Mesenchymal stem cell (in vitro differentiated cells and primary cell): ENCODE data around the gene PRSS27. TPM values are rescaled to one million over a fixed set of nuclear protein-coding genes. Genes with fewer than 3 reads are reported as not detected.
A peak's percentile ranks its signal among the peaks of the same experiment; 100 is the strongest.

Experiments
- DNase-seq: peaks from one replicate; pipeline ENCODE4 v3.0.0-alpha.2; 2013
- H2AFZ ChIP-seq: one replicate; pipeline ENCODE4 v1.6.1; 2013; ENCODE audit warnings: low read depth, mild to moderate bottlenecking, control low read depth, inconsistent platforms, low read length, moderate library complexity
- H2AK5ac ChIP-seq: 2 replicates; pipeline ENCODE4 v1.6.1; 2013; ENCODE audit warnings: low read length, moderate library complexity, mild to moderate bottlenecking, inconsistent platforms; ENCODE audit not compliant: severe bottlenecking
- H2BK120ac ChIP-seq: one replicate; pipeline ENCODE4 v1.6.1; 2013; ENCODE audit warnings: low read depth, mild to moderate bottlenecking, inconsistent platforms, low read length, moderate library complexity
- H2BK12ac ChIP-seq, 2 experiments: one replicate each; pipeline ENCODE4 v1.6.1; 2013; ENCODE audit warnings: inconsistent platforms in 2 of 2, low read length in 2 of 2, mild to moderate bottlenecking in 2 of 2, moderate library complexity in 2 of 2, control low read depth in 1 of 2
- H2BK15ac ChIP-seq: one replicate; pipeline ENCODE4 v1.6.1; 2013; ENCODE audit warnings: mild to moderate bottlenecking, low read depth, inconsistent platforms; ENCODE audit not compliant: poor library complexity, severe bottlenecking
- H2BK5ac ChIP-seq: 2 replicates; pipeline ENCODE4 v1.6.1; 2013; ENCODE audit warnings: low read depth, mild to moderate bottlenecking, low read length, control low read depth, inconsistent platforms; ENCODE audit not compliant: poor library complexity, severe bottlenecking
- H3K14ac ChIP-seq, 2 experiments: one replicate each; pipeline ENCODE4 v1.6.1; 2013; ENCODE audit warnings: inconsistent platforms in 2 of 2, low read length in 2 of 2, control low read depth in 1 of 2, mild to moderate bottlenecking in 1 of 2, moderate library complexity in 1 of 2
- H3K18ac ChIP-seq, 2 experiments: one replicate each; pipeline ENCODE4 v1.6.1; 2013; ENCODE audit warnings: inconsistent platforms in 2 of 2, low read length in 2 of 2, control low read depth in 1 of 2, low read depth in 1 of 2, mild to moderate bottlenecking in 1 of 2
- H3K23ac ChIP-seq, 2 experiments: one replicate each; pipeline ENCODE4 v1.6.1; 2013; ENCODE audit warnings: inconsistent platforms in 2 of 2, low read length in 2 of 2, mild to moderate bottlenecking in 2 of 2, moderate library complexity in 2 of 2, control low read depth in 1 of 2
- H3K27ac ChIP-seq: 2 replicates; pipeline ENCODE4 v1.5.1; 2013; ENCODE audit warnings: mild to moderate bottlenecking, moderate library complexity, low read length, control low read depth, inconsistent platforms; ENCODE audit not compliant: poor library complexity, severe bottlenecking
- H3K27me3 ChIP-seq, 2 experiments: 2 replicates each; pipeline versions ENCODE4 v1.6.1 to v1.7.0; 2013; ENCODE audit warnings: low read length in 2 of 2, mild to moderate bottlenecking in 2 of 2, moderate library complexity in 2 of 2, control low read depth in 1 of 2, inconsistent platforms in 1 of 2; ENCODE audit not compliant: control insufficient read depth in 1 of 2, insufficient read depth in 1 of 2
- H3K36me3 ChIP-seq, 2 experiments: 2 replicates each; pipeline versions ENCODE4 v1.6.1 to v1.7.0; 2013; ENCODE audit warnings: low read length in 2 of 2, control low read depth in 1 of 2, inconsistent platforms in 1 of 2, low read depth in 1 of 2, mild to moderate bottlenecking in 1 of 2; ENCODE audit not compliant: insufficient read depth in 2 of 2, control insufficient read depth in 1 of 2
- H3K4ac ChIP-seq, 2 experiments: one replicate each; pipeline ENCODE4 v1.6.1; 2013; ENCODE audit warnings: inconsistent platforms in 2 of 2, low read length in 2 of 2, mild to moderate bottlenecking in 2 of 2, moderate library complexity in 2 of 2, control low read depth in 1 of 2, low read depth in 1 of 2
- H3K4me1 ChIP-seq: 2 replicates; pipeline ENCODE4 v1.6.1; 2013; ENCODE audit warnings: low read depth, low read length, control low read depth; ENCODE audit not compliant: control insufficient read depth, insufficient read depth
- H3K4me2 ChIP-seq: 2 replicates; pipeline ENCODE4 v1.6.1; 2013; ENCODE audit warnings: low read length, mild to moderate bottlenecking, inconsistent platforms; ENCODE audit not compliant: poor library complexity, severe bottlenecking
- H3K4me3 ChIP-seq, 2 experiments: 2 replicates each; pipeline versions ENCODE4 v1.5.1 to v1.7.0; 2013; ENCODE audit warnings: low read length in 2 of 2, mild to moderate bottlenecking in 2 of 2, control low read depth in 1 of 2, low read depth in 1 of 2; ENCODE audit not compliant: insufficient read depth in 1 of 2
- H3K79me1 ChIP-seq: replicated peaks from 2 replicates; pipeline ENCODE4 v1.6.1; 2013; ENCODE audit warnings: mild to moderate bottlenecking, control low read depth, low read length, inconsistent platforms; ENCODE audit not compliant: poor library complexity, severe bottlenecking
- H3K9ac ChIP-seq: 2 replicates; pipeline ENCODE4 v1.7.0; 2013; ENCODE audit warnings: mild to moderate bottlenecking, low read length, moderate library complexity
- H3K9me3 ChIP-seq: 2 replicates; pipeline ENCODE4 v1.7.0; 2013; ENCODE audit warnings: mild to moderate bottlenecking, low read length; ENCODE audit not compliant: control insufficient read depth
- H4K8ac ChIP-seq: one replicate; pipeline ENCODE4 v1.6.1; 2013; ENCODE audit warnings: inconsistent platforms, mild to moderate bottlenecking, low read length, moderate library complexity
- H4K91ac ChIP-seq: one replicate; pipeline ENCODE4 v1.6.1; 2013; ENCODE audit warnings: mild to moderate bottlenecking, low read length, inconsistent platforms
- WGBS: methylation state at CpG from one replicate; pipeline ENCODE4 v1.1.7; 2013; ENCODE audit warnings: mixed read lengths; 5-methylcytosine and 5-hydroxymethylcytosine counted together
- polyA plus RNA-seq, 2 experiments: library from polyadenylated mRNA; stranded (reverse); fragments of 200-250 nt; gene quantifications; one replicate each; pipeline ENCODE4 v1.2.3, GENCODE V29; 2013

PRSS27 gene
- polyA plus RNA-seq (2013, experiment 1 of 2) = 0.52 TPM
- polyA plus RNA-seq (2013, experiment 2 of 2) = 0.68 TPM

DNA sequence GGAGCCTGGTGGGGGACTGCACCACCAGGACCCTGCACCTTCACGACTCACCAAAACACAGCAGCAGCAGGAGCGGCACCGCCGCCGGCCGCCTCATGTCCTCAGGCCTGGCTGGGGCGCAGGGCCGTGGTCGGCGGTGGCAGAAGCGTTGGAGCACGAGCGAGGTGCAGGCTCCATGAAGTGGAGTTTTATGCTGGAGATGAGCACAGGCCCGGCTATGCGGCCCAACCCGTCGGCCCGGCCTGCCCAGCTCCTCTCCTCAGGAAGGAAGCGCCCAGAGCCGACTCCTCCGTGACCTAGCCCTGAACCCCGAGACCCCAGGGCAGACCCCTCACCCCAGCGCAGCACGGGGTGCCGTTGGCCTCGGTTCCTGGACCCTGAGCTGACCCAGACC is at the start of gene PRSS27:
Gene PRSS27 (minus strand): TSS at position 161 of the 394 bp plus-strand sequence. CDS start 64 bp downstream, at position 97.
- Histone ChIP-seq H2AFZ (peak within 1 kb of the TSS; percentile 88), H3K27ac (no peak within 1 kb of the TSS), H4K8ac (peak within 1 kb of the TSS; percentile 97), H2BK15ac (peak within 1 kb of the TSS; percentile 91), H2BK120ac (no peak within 1 kb of the TSS), H4K91ac (peak within 1 kb of the TSS; percentile 71), H3K36me3 (no peaks in the 10 kb centered on the region), H3K4ac (peak within 1 kb of the TSS; percentile 72 to 76), H3K27me3 (peaks cover 4 to 7% of the 10 kb centered on the region in 2 experiments), H3K79me1 (no peaks in the 10 kb centered on the region), H3K9ac (peak within 1 kb of the TSS; percentile 77), H2BK12ac (peak within 1 kb of the TSS in 1 of 2 experiments; percentile 64), H3K4me2 (peak within 1 kb of the TSS; percentile 72), H3K4me1 (peaks cover 20% of the 10 kb centered on the region), H2BK5ac (no peak within 1 kb of the TSS), H2AK5ac (no peak within 1 kb of the TSS), H3K4me3 (peak within 1 kb of the TSS; percentile 71 to 74), H3K18ac (peak within 1 kb of the TSS; percentile 70 to 86), H3K9me3 (no peaks in the 10 kb centered on the region), H3K23ac (no peak within 1 kb of the TSS), H3K14ac (no peak within 1 kb of the TSS)
- DNase-seq = no peak
- WGBS = 92% methylated on average over 22 of the region's 26 CpGs

DNA sequence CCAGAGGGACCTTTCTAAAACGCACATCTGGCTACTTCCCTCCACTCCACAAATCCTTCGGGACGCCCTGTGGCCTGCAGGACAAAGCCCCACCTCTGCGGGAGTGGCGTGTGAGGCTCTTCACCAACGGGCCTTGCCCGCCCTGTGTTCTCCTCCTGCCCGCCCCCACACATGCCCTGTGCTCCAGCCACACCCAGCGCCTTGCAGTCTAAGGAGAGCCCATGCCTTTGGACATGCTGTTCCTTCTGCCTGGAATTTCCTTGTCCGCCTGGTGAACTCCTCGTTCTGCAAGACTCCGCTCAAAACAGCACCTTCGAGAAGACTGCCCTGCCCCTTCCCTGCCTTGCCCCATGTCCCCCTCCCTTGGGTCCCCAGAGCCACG is 49.6 kb upstream of the PRSS27 start:
- Histone ChIP-seq H3K36me3 (peaks cover 97 to 98% of the 10 kb centered on the region in 2 experiments), H4K8ac (no peak overlapping the region), H3K9me3 (no peaks in the 10 kb centered on the region), H2BK120ac (no peak overlapping the region), H3K27ac (no peak overlapping the region), H2AK5ac (no peak overlapping the region), H3K23ac (no peak overlapping the region), H2BK12ac (no peak overlapping the region), H3K4ac (no peak overlapping the region), H4K91ac (no peak overlapping the region), H3K4me1 (peaks cover 29% of the 10 kb centered on the region), H3K14ac (no peak overlapping the region), H3K9ac (no peak overlapping the region), H2BK5ac (no peak overlapping the region), H3K4me2 (no peak overlapping the region), H3K27me3 (no peaks in the 10 kb centered on the region), H2AFZ (no peak overlapping the region), H3K4me3 (no peak overlapping the region), H3K18ac (no peak overlapping the region), H2BK15ac (no peak overlapping the region), H3K79me1 (peaks cover 23% of the 10 kb centered on the region)
- DNase-seq = no peak
- WGBS = 93% methylated on average over 14 of the region's 14 CpGs

DNA sequence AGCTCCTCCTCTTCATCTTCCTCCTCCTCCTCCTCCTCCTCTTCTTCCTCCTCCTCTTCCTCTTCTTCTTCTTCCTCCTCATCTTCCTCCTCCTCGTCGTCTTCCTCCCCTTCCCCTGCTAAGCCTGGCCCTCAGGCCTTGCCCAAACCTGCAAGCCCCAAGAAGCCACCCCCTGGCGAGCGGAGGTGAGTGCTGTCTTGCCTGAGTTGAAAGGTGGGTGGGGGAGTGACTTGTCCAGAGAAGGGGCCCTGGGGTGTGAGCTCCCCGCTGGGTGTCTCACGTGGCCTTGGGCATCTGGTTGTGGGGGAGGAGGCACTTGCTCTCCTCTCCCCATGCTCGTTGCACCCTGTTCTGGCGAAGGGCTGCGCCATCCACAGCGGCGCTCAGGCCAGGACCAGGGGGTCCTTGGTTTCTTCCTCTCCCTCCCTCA is 49.1 kb upstream of the PRSS27 start:
- no peak overlapping the region for H2BK12ac ChIP-seq
- H3K18ac ChIP-seq = no peak overlapping the region
- DNase-seq = no peak
- no peak overlapping the region for H2AFZ ChIP-seq
- H3K4me3 ChIP-seq = no peak overlapping the region
- H3K27me3 ChIP-seq = no peaks in the 10 kb centered on the region
- no peak overlapping the region for H4K91ac ChIP-seq
- no peak overlapping the region for H2BK5ac ChIP-seq
- H2AK5ac ChIP-seq = no peak overlapping the region
- no peak overlapping the region for H3K14ac ChIP-seq
- 92% methylated on average over 9 of the region's 11 CpGs for WGBS
- no peak overlapping the region for H3K4ac ChIP-seq
- peaks cover 98 to 99% of the 10 kb centered on the region in 2 experiments for H3K36me3 ChIP-seq
- peaks cover 27% of the 10 kb centered on the region for H3K4me1 ChIP-seq
- H3K27ac ChIP-seq = no peak overlapping the region
- no peak overlapping the region for H3K23ac ChIP-seq
- H3K4me2 ChIP-seq = no peak overlapping the region
- peaks cover 21% of the 10 kb centered on the region for H3K79me1 ChIP-seq
- peak overlapping the region; percentile 26 for H3K9ac ChIP-seq
- no peak overlapping the region for H4K8ac ChIP-seq
- H2BK120ac ChIP-seq = no peak overlapping the region
- no peak overlapping the region for H2BK15ac ChIP-seq
- no peaks in the 10 kb centered on the region for H3K9me3 ChIP-seq

DNA sequence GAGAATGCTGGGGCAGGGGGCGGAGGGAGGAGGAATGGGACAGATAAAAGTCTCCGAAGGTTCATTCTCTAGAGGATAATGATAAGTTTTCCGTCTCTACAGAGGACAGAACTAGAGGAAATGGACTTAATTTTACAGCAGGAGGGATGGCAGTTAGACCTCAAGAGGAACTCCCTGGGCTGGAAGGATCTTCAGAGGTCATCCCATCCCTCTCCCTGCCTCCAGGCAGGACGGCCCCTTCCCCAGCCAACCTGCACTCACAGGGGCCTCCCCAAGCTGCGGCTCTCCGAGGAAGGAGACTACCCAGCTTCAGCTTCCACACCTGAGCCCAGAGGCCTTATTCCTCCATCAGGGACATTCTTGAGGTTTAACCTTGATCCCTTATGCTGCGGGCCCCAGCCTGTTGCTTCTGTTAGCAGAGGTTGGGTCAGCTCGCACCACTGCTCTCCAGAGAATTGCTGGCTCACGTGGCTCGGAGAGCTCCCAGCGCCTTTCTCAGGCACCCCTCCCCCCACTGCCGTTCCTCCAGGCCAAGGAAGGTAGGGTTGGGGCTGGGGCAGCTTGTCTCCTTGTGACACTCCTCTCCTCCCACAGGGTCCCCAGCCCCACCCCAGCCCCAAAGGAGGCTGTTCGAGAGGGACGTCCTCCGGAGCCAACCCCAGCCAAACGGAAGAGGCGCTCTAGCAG is 48.5 kb upstream of the PRSS27 start:
- H2BK5ac ChIP-seq = no peak overlapping the region
- H3K4me2 ChIP-seq = no peak overlapping the region
- H3K9ac ChIP-seq = peak overlapping the region; percentile 26
- no peak overlapping the region for H2AK5ac ChIP-seq
- no peak overlapping the region for H4K91ac ChIP-seq
- no peak overlapping the region for H3K4ac ChIP-seq
- no peak overlapping the region for H4K8ac ChIP-seq
- H3K36me3 ChIP-seq = peaks cover 97 to 98% of the 10 kb centered on the region in 2 experiments
- H2BK120ac ChIP-seq = no peak overlapping the region
- H2BK15ac ChIP-seq = no peak overlapping the region
- no peak for DNase-seq
- 97% methylated on average over 12 of the region's 17 CpGs for WGBS
- H3K27ac ChIP-seq = peak overlapping the region; percentile 9
- no peaks in the 10 kb centered on the region for H3K27me3 ChIP-seq
- H3K18ac ChIP-seq = no peak overlapping the region
- no peaks in the 10 kb centered on the region for H3K9me3 ChIP-seq
- H3K14ac ChIP-seq = no peak overlapping the region
- no peak overlapping the region for H2BK12ac ChIP-seq
- no peak overlapping the region for H3K23ac ChIP-seq
- H3K4me3 ChIP-seq = no peak overlapping the region
- no peak overlapping the region for H2AFZ ChIP-seq
- H3K4me1 ChIP-seq = peaks cover 27% of the 10 kb centered on the region
- peaks cover 25% of the 10 kb centered on the region for H3K79me1 ChIP-seq
